Measurements from ENCODE around the gene SLAMF9.
A peak's percentile ranks its signal among the peaks of the same experiment; 100 is the strongest.

SLAMF9 gene

DNA sequence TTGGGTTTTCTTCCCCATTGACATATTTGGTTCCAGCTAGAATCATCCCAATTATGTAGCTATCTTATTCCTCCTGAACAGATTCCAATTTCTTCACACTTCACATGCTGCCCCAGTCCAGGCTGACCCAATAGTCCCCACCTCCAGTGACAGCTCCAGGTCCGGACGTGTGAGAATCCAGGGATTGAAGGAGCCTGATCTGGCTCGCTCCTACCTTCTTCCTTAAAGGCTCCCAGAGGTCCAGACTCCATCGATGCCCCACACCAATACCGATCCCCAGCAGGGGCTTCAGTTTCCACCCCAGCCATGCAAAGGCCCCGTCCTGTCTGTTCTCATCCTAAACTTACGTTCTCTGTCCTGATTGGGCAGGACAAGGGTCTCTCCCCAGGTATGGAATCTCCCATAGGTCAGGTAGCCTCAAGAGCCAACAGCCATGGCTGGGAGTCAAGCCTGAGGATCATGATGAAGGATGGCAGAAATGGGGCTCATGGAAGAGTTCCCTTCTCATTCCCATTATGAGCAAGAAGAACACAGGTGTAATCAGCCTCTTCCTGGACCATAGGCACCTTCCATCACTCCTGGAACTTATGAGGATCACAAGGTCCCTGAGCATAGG, 20.4 kb upstream of the SLAMF9 start:
- DNase-seq (ENCODE audit: low read depth) = no peak

DNA sequence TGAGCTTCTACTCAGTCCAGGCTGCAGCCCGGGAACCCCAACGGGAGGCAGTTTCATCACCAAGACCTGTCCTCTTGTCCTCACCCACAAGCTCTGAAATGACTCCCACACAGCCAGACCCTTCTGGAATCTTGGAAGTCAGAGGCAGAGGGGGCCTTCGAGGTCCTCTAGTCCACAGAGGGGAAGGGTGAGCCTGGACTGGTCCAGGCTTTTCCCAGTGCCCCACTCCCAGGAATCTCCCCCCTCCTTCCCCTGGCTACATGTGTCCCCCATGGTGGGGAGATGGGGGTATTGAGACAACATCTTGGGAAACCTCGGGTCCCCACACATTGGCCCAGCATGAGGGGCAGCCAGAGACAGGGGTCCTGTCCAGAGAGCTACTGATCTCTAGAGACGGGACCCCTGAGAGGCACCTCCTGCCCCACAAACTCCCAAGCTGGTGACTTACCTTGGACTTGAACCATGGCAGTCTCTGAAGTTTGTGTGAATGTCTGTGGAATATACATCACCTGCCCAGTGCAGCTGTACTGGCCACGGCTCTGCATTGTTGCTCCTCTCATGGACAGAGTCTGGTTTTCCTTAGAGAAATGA, 19.4 kb upstream of the SLAMF9 start:
- DNase-seq (ENCODE audit: low read depth) = no peak

DNA sequence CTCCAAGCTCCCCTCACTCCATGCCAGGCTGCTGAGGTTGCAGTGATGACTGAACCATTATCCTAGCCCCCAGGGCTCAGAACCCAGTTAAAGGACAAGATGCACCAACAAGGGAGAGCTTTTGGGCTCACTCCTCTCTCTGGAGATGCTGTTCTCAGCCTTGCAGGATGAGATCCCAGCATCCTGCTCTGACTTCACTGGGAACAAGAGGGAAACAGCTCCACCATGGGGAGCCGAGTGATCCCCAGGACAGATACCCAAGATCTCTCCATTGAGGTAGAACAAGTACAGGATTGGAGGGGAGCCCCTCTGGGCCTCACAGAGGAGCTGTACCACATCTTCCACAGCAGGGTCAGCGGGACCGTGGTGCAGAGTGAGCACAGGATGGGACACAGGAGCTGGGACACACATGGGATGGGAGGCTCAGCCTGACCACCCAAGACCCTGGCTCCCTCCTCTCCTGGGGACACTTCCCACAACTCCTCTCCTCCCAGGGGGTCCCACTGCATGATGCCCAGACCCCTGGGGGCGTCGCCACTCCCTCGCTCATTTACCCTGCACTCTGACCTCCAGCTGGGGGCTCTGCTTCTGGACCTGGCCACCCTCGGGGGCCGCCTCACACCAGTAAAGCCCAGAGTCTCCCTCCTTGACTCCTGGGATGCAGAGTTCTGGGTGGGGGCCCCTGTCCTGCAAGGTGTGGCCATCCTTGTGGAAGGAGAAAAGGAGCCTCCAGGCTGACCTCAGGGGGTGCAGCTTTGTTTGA, 18.6 kb upstream of the SLAMF9 start:
- DNase-seq (ENCODE audit: low read depth) = no peak

DNA sequence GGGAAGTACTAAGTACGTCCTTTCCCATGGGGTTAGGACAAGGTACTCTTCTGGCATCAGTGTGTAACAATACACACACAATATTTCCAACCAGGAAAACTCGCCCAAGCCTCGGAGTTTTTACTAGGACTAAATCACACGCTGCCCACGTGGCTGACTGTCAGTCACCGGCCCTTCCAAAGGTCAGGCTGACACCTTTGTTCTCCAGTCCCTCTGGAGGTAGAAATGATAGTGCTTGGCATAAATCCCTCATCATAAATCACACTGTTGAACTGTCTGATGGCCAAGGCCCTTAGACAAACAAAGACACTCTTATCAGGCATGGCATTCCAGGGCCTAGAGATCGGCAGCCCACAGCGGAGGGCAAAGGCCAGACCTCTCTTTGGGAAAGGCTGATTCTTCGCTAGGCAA, 16.9 kb upstream of the SLAMF9 start:
- no peak for DNase-seq (ENCODE audit: low read depth)

DNA sequence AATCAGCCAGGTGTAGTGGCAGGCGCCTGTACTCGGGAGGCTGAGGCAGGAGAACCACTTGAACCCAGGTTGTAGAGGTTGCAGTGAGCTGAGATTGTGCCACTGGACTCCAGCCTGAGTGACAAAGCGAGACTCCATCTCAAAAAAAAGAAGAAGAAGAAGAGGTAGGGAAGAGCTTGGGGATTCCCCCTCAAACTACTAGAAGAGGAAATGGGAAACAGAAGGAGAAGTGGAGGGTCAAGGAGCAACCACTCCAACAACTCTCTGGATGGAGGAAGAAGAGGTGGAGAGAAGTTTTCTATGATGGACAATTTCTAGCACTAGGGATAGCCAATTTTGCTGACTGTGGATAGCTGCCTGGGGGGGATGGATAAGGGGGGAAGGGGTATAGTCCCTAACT, 14.9 kb upstream of the SLAMF9 start:
- DNase-seq (ENCODE audit: low read depth) = no peak

DNA sequence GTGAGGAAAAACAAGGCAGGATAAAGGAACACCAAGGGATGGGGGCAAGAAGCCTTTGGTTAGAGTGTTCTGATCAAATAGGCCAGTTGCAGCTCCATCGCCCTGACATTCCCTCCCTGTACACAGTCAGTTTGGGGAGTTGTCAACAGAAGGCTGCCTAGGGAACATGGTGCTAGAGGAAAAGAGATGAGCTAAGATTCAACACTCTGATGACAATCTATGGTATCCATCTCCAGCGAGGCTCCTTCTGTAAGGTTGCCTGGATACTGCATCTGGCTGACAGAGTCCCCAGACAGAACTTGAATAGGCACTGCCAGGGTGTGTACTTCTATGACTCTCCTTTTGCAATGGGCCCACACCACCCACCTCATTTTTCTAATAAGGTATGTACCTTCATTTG, 11.2 kb upstream of the SLAMF9 start:
- no peak for DNase-seq (ENCODE audit: low read depth)

DNA sequence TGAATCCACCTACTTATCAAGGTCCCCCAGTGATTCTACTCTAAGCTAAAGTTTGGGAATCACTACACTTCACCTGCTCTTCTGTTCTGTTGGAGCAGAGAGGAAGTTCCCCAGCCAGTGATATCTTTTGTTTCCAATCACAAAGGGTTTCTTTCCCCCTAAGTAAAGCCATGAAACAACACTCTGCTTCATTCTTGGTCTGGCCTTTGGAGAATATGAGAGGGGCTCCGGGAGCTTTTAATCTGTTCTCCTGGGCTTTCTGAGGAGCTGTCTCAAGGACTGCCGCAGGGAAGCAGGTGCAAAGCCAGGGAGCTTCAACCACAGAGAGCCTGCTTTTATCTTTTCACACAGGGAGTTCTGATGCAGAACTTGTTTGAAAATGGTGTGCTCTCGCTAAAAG, 10.1 kb upstream of the SLAMF9 start:
- DNase-seq (ENCODE audit: low read depth) = no peak

DNA sequence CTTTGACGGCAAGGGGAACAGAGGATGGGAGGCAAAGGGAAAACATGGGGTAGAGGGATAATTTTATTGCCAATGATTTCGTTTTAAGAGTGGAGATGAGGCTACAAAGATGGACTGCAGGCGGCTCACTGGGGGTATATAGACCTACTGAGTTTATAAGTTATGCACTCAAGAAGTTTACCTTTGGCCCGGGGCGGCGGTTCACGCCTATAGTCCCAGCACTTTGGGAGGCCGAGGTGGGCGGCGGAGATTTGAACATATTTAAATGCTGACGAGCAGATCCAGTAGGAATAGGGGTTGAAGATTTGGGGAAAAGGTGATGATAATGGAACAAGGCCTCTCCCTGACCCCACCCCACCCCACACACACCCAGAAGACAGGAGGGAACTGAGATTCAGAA, 8.1 kb upstream of the SLAMF9 start:
- DNase-seq (ENCODE audit: low read depth) = no peak

DNA sequence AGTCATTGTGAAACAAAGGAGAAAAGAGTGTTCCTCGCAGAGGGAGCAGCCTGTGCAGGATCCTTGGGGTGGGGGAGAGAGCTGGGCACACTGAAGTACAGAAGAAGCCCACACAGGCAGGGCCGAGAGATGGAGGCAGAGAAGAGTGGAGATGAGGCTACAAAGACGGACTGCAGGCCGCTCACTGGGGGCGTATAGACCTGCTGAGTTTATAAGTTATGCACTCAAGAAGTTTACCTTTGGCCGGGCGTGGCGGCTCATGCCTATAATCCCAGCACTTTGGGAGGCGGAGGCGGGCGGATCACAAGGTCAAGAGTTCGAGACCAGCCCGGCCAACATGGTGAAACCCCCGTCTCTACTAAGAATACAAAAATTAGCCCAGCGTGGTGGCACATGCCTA, 7.6 kb upstream of the SLAMF9 start:
- DNase-seq (ENCODE audit: low read depth) = no peak

DNA sequence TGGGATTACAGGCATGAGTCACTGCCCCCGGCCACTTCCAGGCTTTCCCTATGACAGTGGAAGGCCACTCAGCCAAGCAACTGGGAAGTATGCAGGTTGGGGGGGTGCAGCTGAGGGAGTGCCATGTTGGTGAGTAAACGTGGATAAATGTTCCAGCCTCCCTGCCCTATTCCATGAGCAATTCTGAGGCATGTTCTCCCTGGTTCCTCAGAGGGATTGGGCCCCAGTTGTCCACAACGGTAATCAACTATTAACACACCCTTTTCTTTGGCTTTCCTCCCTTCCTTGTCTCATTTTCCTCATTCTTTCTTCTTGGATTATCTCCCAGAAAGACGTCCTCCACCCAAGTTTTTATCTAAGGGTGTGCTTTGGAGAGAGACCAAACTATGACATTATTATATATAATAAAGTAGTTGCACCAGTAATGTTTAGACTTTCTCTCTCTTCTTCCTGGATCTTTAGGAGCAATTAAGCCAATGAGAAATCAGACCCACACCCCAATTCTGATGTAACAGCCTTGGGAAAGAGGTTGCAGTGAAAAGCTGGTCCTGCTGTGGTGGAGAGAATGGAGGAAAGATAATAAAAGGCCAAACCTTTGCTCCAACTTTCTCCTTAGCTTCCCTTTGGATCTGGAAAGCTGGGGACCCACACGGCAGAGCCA, 6.8 kb upstream of the SLAMF9 start:
- peak; percentile 56 for DNase-seq (ENCODE audit: low read depth)

DNA sequence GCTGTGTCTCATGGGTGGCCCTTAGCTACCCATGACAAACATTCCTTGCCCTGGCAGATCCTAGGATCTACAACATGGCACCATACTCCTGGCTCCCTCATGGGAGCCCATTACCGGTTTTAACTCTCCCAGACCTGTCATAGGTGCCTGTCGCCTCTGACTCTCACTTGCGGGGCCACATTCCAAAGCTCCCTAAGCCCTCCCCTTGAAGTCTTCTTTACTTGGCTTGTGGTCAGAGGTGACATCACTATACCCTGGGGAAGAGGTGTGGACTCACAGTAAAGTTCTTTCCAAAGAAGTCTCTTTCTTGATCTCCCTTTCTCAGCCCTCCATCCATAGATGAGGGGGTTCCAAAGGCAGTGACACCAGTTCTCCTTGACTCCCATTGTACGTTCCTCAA, 5.4 kb upstream of the SLAMF9 start:
- DNase-seq (ENCODE audit: low read depth) = no peak

DNA sequence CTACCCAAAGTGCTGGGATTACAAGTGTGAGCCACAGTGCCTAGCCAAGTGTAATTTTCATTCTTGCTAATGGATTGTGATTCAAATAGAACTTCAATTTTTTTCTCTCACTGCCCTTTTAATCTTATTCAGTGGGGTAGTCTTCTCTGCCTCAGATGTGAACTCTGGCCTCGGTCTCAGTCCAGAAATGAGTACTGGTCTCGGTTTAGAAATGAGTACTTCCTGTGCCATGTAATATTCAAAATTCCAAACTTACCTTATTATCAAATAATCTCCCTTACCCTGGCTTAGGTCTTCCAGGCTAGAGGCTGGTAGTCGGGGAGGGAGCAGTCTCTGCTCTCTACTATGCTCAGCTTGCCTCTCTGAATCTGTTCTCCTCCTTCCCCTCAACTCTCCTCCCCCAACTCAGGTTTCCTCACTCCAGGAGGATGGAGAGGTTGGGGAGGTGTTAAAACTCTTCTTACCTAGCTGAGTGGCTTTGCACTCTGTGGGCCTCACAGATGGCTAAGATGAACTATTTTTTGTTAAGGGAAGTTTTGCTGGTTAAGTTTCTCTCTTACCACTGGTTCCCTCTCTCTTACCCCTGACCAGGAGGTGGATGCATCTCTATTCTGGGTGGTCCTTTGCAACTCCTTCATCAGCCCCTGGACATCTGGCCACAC, 4.8 kb upstream of the SLAMF9 start:
- DNase-seq (ENCODE audit: low read depth) = no peak

DNA sequence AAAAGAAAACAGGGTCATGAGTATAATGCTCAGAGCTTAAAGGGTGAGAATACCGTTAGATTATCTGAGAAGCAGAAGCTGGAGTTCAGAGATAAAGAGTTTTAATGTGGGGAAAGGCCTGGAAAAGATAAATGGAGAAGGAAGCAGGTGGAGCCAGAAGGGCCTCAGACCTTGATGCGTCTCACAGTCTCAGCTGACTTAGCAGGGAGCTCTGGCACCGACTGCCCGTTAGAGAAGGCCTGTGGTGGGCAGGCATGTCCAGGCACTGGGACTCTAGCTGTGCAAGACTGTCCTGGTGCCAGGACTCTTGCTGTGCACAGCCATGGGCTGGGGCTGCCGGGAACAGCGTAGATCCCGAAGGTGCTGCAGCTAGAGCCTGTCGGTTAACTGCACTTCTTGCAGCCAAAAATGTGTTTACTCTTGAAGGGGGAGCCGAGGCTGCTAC, 3.8 kb upstream of the SLAMF9 start:
- DNase-seq (ENCODE audit: low read depth) = no peak

DNA sequence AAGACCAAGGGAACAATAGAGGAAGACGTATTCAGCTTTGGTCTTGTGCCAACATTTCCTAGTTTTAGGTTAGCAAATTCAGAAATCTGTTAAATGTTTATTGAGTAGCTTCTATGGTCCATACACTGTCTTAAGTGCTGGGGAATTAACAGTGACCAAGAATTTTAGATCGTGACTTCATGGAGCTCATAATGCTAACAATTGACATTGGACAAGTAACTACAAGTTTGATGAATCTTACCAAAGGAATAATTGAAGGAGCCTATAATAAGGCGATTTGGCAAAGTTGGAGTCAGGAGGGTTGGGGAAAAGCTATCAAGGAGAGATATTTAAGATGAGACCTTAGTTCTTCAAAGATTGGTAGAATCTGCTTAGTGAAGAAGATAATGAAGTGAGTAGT, 1.4 kb upstream of the SLAMF9 start:
- no peak for DNase-seq (ENCODE audit: low read depth)

DNA sequence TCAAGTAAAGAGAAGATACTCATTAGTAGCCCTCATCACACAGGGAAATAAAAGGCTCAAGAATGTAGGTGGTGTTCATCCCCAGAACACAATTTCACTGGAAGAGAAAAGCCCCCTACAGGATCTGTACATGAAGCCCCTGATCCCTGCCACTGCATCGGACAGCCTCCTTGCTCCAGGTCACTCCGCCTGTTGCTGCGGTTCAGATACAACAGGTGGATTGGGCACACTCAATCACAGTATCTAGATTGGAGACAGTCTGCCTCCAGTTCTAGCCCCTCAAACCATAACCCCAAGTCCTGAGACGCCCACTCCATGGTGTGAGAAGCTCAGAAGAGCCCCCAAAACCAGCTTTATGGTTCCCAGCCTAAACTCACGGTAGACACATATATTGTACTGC, 1.1 kb downstream of the SLAMF9 start:
- no peak for DNase-seq (ENCODE audit: low read depth)

DNA sequence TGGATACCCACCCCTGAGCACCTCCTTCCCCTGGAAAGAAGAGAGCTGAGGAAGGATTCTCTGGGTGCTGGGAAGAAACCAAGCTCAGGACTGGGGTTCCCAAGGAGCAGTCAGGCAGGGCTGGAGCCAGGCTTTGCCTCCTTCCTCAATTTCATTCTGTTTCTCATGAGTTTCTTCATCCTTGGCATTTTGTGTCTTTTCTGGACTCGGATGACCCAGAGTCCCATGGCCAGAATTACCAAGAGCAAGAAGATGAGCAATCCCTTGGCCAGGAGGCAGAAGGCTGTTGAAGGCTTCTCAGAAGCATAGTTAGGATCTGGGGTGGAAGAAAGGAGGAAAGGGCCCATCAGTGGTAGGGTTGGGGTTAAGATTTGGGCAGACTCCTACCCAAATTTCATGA, 2.5 kb downstream of the SLAMF9 start:
- DNase-seq (ENCODE audit: low read depth) = no peak

DNA sequence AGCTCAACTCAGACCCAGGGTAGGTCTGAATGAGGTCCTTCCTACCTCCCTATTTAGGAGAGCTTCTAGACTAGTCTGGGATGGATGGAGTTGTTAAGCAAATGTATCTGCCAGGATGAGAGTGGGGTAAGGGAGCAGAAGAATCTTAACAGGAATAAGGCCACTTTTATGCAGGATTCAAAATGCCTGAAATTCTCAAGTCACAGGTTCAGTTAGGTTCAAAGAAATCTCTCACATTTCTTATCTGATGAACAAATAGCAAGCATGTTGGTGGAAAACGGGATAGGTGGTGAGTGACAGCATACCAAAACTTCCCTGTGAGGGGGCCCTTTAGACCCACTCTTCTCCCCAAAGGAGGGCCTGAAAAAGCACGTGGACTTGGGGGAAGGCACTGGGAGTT, 3.0 kb downstream of the SLAMF9 start:
- DNase-seq (ENCODE audit: low read depth) = no peak

DNA sequence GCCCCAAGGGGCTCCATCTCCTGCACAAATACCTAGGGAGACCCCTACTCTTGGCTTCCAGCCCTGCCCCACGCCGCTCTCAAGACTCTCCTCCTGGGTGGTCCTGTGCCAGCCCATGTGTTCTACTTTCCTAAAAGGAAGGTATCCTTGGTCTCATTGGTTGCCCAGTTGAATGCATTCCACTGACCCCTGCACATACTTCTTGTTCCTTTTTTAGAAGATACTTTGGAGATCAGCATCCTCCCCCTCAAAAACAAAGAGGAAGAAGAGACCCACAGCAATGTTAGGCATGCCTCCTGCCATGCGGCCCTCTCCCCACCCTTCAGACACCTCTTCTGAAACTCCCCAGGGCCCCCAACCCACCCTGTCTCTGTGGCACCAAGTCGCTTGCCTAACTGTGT, 4.1 kb downstream of the SLAMF9 start:
- no peak for DNase-seq (ENCODE audit: low read depth)

DNA sequence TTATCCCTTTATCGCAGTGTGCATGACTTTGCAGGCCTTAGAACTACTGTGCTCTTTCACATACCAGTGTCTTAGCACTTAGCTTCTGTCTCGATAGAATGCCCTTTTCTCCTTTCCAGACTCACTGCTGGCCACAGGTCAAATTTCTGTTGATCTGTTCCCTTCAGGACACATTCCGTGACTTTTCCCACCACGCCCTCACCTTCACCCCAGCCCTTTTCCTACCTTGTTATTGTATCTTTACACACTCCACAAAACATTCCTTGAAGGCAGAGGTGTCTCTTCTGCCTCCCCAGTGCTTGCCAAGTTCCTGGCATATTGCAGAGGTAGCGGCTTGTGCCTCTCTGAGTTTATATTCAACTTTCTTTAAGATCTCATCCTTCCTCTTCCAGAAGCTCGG, 4.9 kb downstream of the SLAMF9 start:
- DNase-seq (ENCODE audit: low read depth) = no peak

DNA sequence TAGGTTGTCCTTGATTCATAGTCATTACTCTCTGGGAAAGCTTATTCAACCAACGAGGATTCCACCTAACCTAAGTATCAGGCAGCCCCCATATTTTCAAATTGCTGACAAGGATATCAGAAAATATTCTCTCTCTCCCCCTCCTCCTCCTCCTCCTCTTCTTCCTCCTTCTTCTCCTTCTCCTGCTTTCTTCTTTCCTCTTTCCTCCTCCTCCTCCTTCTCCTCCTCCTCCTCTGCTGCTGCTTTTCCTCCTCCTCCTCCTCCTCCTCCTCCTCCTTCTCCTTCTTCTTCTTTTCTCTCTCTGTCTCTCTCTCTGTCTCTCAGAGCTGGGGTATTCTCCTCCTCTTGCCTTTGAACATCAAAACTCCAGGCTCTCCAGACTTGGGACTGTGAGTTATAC, 6.1 kb downstream of the SLAMF9 start:
- DNase-seq (ENCODE audit: low read depth) = no peak

DNA sequence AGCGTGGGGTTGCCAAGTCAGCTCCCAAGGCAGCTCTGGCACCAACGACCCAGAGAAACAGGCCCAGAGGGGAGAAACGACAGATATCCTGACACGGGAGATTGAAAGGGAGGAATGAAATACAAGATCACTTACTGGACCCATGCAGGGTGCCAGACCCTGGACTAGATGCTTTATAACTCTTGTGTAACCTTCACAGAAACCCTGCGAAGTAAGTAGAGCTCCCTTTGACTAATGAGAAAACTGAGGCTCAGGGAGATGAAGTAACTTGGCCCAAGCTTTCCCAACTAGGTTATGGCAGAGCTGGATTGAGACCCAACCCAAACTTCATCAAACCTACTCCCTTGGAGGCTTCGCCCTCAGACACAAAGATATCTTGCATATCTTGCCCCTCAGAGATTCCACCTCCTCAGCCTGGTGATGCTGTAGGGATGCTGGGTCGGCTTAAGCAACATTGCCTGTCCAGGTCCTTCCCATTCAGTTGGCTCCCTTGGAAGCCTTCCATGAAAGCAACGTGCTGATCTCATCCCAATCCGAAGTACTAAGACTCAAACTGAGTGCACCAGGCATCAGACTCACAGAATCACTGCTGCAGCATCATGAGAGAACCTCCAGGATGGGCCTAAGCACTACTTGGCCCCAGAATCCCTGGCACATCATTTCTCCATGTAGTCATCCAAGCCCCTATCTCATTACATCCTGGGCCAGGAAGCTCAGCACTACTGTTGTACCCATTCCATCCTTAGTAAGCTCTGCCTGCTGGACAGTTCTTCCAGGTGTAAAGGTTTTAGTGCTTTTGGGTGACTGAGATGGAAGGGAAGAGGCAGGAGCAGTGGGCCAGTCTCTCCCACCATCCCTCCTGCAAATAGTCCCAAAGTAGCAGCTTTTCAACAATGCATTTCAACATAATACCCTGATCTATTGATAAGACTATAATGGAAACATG, 7.5 kb downstream of the SLAMF9 start:
- DNase-seq (ENCODE audit: low read depth) = no peak
